ENCODE data around the gene USP38. TPM values are rescaled to one million over a fixed set of nuclear protein-coding genes. Genes with fewer than 3 reads are reported as not detected.

Gene USP38
- total and polyA plus RNA-seq, 2 donors (not counting 1 experiment from before 2014, with no cell fraction given) = 9.6 to 23.9 TPM

DNA sequence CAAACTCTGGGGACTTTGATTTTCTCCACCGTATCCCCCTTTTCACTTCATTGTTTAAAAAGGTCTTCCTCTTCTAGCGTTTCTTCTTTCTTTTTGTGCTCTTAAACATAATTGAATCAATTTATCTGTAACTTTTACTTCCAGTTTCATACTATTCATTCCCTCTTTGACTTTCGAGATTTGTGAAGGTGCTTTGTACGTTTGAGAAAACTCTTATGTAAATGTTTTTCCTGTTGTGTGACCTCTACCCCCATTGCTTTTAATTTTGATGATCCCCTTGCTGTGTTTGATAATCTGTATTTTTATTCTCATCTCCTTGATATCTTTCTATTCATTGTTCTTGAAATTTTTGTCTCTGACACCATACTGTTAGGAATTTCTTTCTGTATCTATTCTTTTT is 4.8 kb downstream of the USP38 start:
- H4K20me1 ChIP-seq (ENCODE audit: control insufficient read depth, insufficient read depth, low read length, poor library complexity, severe bottlenecking) = no peaks in the 10 kb centered on the region
- Mint-ChIP-seq H3K9me3 (ENCODE audit: insufficient read depth) (no peaks in the 10 kb centered on the region), H3K4me1 (peaks cover 61% of the 10 kb centered on the region), H3K27ac (peak overlapping the region; percentile 48), H3K4me3 (peak overlapping the region; percentile 72), H3K27me3 (no peaks in the 10 kb centered on the region)
- peaks cover 21 to 44% of the 10 kb centered on the region in 2 donors for H3K4me1 ChIP-seq (ENCODE audit: control insufficient read depth in 2 of 2, insufficient read depth in 2 of 2, low read length in 2 of 2)
- ChIA-PET CTCF (no interaction called here), POLR2A (no interaction called here)
- DNase-seq (peak; percentile 54), ATAC-seq (ENCODE audit: low read depth) (no peak)
- TF ChIP-seq, protein P1, sequence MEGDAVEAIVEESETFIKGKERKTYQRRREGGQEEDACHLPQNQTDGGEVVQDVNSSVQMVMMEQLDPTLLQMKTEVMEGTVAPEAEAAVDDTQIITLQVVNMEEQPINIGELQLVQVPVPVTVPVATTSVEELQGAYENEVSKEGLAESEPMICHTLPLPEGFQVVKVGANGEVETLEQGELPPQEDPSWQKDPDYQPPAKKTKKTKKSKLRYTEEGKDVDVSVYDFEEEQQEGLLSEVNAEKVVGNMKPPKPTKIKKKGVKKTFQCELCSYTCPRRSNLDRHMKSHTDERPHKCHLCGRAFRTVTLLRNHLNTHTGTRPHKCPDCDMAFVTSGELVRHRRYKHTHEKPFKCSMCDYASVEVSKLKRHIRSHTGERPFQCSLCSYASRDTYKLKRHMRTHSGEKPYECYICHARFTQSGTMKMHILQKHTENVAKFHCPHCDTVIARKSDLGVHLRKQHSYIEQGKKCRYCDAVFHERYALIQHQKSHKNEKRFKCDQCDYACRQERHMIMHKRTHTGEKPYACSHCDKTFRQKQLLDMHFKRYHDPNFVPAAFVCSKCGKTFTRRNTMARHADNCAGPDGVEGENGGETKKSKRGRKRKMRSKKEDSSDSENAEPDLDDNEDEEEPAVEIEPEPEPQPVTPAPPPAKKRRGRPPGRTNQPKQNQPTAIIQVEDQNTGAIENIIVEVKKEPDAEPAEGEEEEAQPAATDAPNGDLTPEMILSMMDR (IDR thresholded peaks at IDR 0.05) = no peak
- TF ChIP-seq EZH2 (IDR thresholded peaks at IDR 0.05; ENCODE audit: borderline replicate concordance, insufficient read depth, low read depth, low read length, poor library complexity, severe bottlenecking) = no peak
- H3K4me2 ChIP-seq (replicated peaks; ENCODE audit: low read depth, low read length, poor library complexity, severe bottlenecking) = peak overlapping the region; percentile 80
- no peaks in the 10 kb centered on the region for H3K9me3 ChIP-seq (ENCODE audit: control extremely low read depth in 1 of 3, control insufficient read depth in 2 of 3, insufficient read depth in 1 of 3, low read length in 2 of 3)
- peaks cover 7 to 36% of the 10 kb centered on the region in 2 experiments for H3K36me3 ChIP-seq (replicated peaks in 1 of 2; ENCODE audit: control extremely low read depth in 1 of 2, control insufficient read depth in 1 of 2, extremely low read depth in 1 of 2, insufficient read depth in 2 of 2, low read length in 1 of 2)
- intact Hi-C loops (cut with micrococcal nuclease) = loop anchor here (5.0 kb wide), 1 partner anchor 1552 kb away; the partner anchor contains the start of gene IL15
- 33% methylated on average over 1 of the region's 4 CpGs for WGBS (ENCODE audit: insufficient coverage)
- peak overlapping the region in 3 of 5 experiments; percentile 5 to 88 (median 23) for H3K4me3 ChIP-seq (ENCODE audit: control extremely low read depth in 1 of 5, extremely low read depth in 1 of 5, insufficient read depth in 1 of 5, low read depth in 2 of 5, low read length in 4 of 5)
- H3K27ac ChIP-seq (ENCODE audit: low read length in 2 of 2) = peak overlapping the region; percentile 47 to 64
- H2AFZ ChIP-seq (ENCODE audit: insufficient read depth, low read depth, low read length, poor library complexity, severe bottlenecking) = peak overlapping the region; percentile 19
- peaks cover 90% of the 10 kb centered on the region for H3K79me2 ChIP-seq (ENCODE audit: control insufficient read depth, insufficient read depth, low read length)
- peak overlapping the region; percentile 87 for H3K9ac ChIP-seq (ENCODE audit: low read length)
- no peaks in the 10 kb centered on the region for H3K27me3 ChIP-seq (replicated peaks in 1 of 4; ENCODE audit: control extremely low read depth in 1 of 4, control insufficient read depth in 3 of 4, insufficient read depth in 4 of 4, low read length in 3 of 4)

DNA sequence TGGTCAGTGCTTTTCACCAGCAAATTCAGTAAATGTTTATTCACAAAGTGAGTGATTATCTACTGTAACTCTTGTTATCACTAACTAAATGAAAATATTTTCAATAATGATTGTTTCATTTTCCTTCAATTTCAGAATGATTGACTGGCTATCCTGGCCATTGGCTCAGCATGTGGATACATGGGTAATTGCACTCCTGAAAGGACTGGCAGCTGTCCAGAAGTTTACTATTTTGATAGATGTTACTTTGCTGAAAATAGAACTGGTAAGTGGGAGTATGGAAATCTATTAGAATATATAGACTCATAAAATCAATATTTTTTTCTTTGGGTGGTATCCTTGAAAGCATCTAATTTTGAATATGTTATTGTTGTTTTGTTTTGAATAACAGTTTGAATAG is 10.9 kb downstream of the USP38 start:
- POLR2A ChIA-PET = no interaction called here
- Mint-ChIP-seq H3K27ac (no peak overlapping the region), H3K4me1 (peaks cover 10% of the 10 kb centered on the region), H3K27me3 (no peaks in the 10 kb centered on the region), H3K9me3 (ENCODE audit: insufficient read depth) (no peaks in the 10 kb centered on the region), H3K4me3 (no peak overlapping the region)
- Histone ChIP-seq H2AFZ (ENCODE audit: insufficient read depth, low read depth, low read length, poor library complexity, severe bottlenecking) (no peak overlapping the region), H3K4me2 (replicated peaks; ENCODE audit: low read depth, low read length, poor library complexity, severe bottlenecking) (no peak overlapping the region), H3K9ac (ENCODE audit: low read length) (no peak overlapping the region), H3K27ac (ENCODE audit: low read length in 2 of 2) (no peak overlapping the region), H3K4me3 (ENCODE audit: control extremely low read depth in 1 of 5, extremely low read depth in 1 of 5, insufficient read depth in 1 of 5, low read depth in 2 of 5, low read length in 4 of 5) (no peak overlapping the region), H3K4me1 (ENCODE audit: control insufficient read depth in 2 of 2, insufficient read depth in 2 of 2, low read length in 2 of 2) (no peaks in the 10 kb centered on the region), H3K27me3 (replicated peaks in 1 of 4; ENCODE audit: control extremely low read depth in 1 of 4, control insufficient read depth in 3 of 4, insufficient read depth in 4 of 4, low read length in 3 of 4) (no peaks in the 10 kb centered on the region), H3K79me2 (ENCODE audit: control insufficient read depth, insufficient read depth, low read length) (peaks cover 54% of the 10 kb centered on the region), H4K20me1 (ENCODE audit: control insufficient read depth, insufficient read depth, low read length, poor library complexity, severe bottlenecking) (peaks cover 6% of the 10 kb centered on the region), H3K9me3 (ENCODE audit: control extremely low read depth in 1 of 3, control insufficient read depth in 2 of 3, insufficient read depth in 1 of 3, low read length in 2 of 3) (no peaks in the 10 kb centered on the region), H3K36me3 (replicated peaks in 1 of 2; ENCODE audit: control extremely low read depth in 1 of 2, control insufficient read depth in 1 of 2, extremely low read depth in 1 of 2, insufficient read depth in 2 of 2, low read length in 1 of 2) (peaks cover 25 to 84% of the 10 kb centered on the region in 2 experiments)
- ATAC-seq (ENCODE audit: low read depth) (no peak), DNase-seq (no peak)
- TF ChIP-seq EZH2 (IDR thresholded peaks at IDR 0.05; ENCODE audit: borderline replicate concordance, insufficient read depth, low read depth, low read length, poor library complexity, severe bottlenecking) = no peak
- TF ChIP-seq, protein P1 (IDR thresholded peaks at IDR 0.05) = no peak
- intact Hi-C loops (cut with micrococcal nuclease) = no loop called here
- CTCF ChIA-PET = no interaction called here

Data from B cell (primary cell).